GM23338 (cell line): Measurements from ENCODE around the gene KBTBD12. TPM values are rescaled to one million over a fixed set of nuclear protein-coding genes. Genes with fewer than 3 reads are reported as not detected.

Experiments used
- ATAC-seq: fragments of 200-7000 bp; cut with Tn5 transposase; 3 replicates; pipeline ENCODE4 v1.9.1; 2020
- DNase-seq: peaks from one replicate; pipeline ENCODE4 v3.0.0-alpha.2; 2015; ENCODE audit warnings: low spot score
- H2AFZ ChIP-seq: fragments of 200-600 bp; sonication (generic); 2 replicates; pipeline ENCODE4 v1.8.0; 2016; ENCODE audit warnings: antibody characterized with exemption, mild to moderate bottlenecking, moderate library complexity
- H3F3A ChIP-seq: fragments of 200-600 bp; sonication (generic); replicated peaks from 2 replicates; pipeline ENCODE4 v1.8.0; 2017; ENCODE audit warnings: antibody characterized with exemption, mixed run types, low read depth
- H3K27ac ChIP-seq: fragments of 200-600 bp; sonication (generic); 2 replicates; pipeline ENCODE4 v1.6.1; 2016; ENCODE audit warnings: low read depth
- H3K27me3 ChIP-seq: fragments of 200-600 bp; sonication (generic); 2 replicates; pipeline ENCODE4 v1.8.0; 2016; ENCODE audit warnings: mild to moderate bottlenecking, mixed run types, moderate library complexity; ENCODE audit not compliant: insufficient read depth
- H3K36me3 ChIP-seq: fragments of 200-600 bp; sonication (generic); 2 replicates; pipeline ENCODE4 v1.8.0; 2016; ENCODE audit warnings: mild to moderate bottlenecking; ENCODE audit not compliant: insufficient read depth
- H3K4me1 ChIP-seq: fragments of 200-600 bp; sonication (generic); 2 replicates; pipeline ENCODE4 v1.8.0; 2016; ENCODE audit warnings: mild to moderate bottlenecking, moderate library complexity; ENCODE audit not compliant: insufficient read depth
- H3K4me2 ChIP-seq: fragments of 200-600 bp; sonication (generic); 2 replicates; pipeline ENCODE4 v1.7.1; 2017; ENCODE audit warnings: mixed run types
- H3K4me3 ChIP-seq: fragments of 200-600 bp; sonication (generic); 2 replicates; pipeline ENCODE4 v1.6.1; 2016; ENCODE audit warnings: mixed run types
- H3K79me2 ChIP-seq: fragments of 200-600 bp; sonication (generic); replicated peaks from 2 replicates; pipeline ENCODE4 v1.8.0; 2017; ENCODE audit warnings: mild to moderate bottlenecking; ENCODE audit not compliant: insufficient read depth
- H3K9me2 ChIP-seq: fragments of 200-600 bp; sonication (generic); 2 replicates; pipeline ENCODE4 v1.8.0; 2017; ENCODE audit not compliant: insufficient read depth
- H4K20me1 ChIP-seq: fragments of 200-600 bp; sonication (generic); replicated peaks from 2 replicates; pipeline ENCODE4 v1.8.0; 2017; ENCODE audit warnings: mild to moderate bottlenecking; ENCODE audit not compliant: insufficient read depth
- H3K27ac Mint-ChIP-seq: 2 replicates; pipeline ENCODE4 v1.8.0; 2020; ENCODE audit warnings: inconsistent platforms, mild to moderate bottlenecking, moderate library complexity, mixed read lengths
- H3K27me3 Mint-ChIP-seq: 3 replicates; pipeline ENCODE4 v1.8.0; 2022; ENCODE audit warnings: low read depth, mild to moderate bottlenecking, moderate library complexity, mixed read lengths, inconsistent platforms; ENCODE audit not compliant: insufficient read depth, poor library complexity
- H3K36me3 Mint-ChIP-seq: 3 replicates; pipeline ENCODE4 v1.8.0; 2021; ENCODE audit warnings: low read depth, mild to moderate bottlenecking, inconsistent platforms, moderate library complexity, mixed read lengths
- H3K4me1 Mint-ChIP-seq: 3 replicates; pipeline ENCODE4 v1.8.0; 2020; ENCODE audit warnings: mild to moderate bottlenecking, inconsistent platforms, mixed read lengths
- H3K4me3 Mint-ChIP-seq: 3 replicates; pipeline ENCODE4 v1.8.0; 2021; ENCODE audit warnings: moderate library complexity, mild to moderate bottlenecking, inconsistent platforms, mixed read lengths
- H3K9me3 Mint-ChIP-seq: 3 replicates; pipeline ENCODE4 v1.8.0; 2020; ENCODE audit warnings: moderate library complexity, mild to moderate bottlenecking, inconsistent platforms, mixed read lengths
- ETS1 ChIP-seq: IDR thresholded peaks from 2 replicates; pipeline ENCODE4 v1.6.1; 2016; ENCODE audit warnings: antibody characterized with exemption
- EZH2phosphoT487 ChIP-seq: fragments of 200-600 bp; sonication (generic); IDR thresholded peaks from one replicate; pipeline ENCODE4 v1.8.1; 2018; ENCODE audit warnings: antibody characterized with exemption; ENCODE audit not compliant: unreplicated experiment
- REST ChIP-seq: IDR thresholded peaks from one replicate; pipeline ENCODE4 v1.6.1; 2018; ENCODE audit warnings: antibody characterized with exemption; ENCODE audit not compliant: unreplicated experiment
- ZNF462 ChIP-seq: fragments of 250-450 bp; sonication (Bioruptor Pico); IDR thresholded peaks from 2 replicates; pipeline ENCODE4 v1.5.0; 2020; ENCODE audit warnings: mild to moderate bottlenecking, moderate library complexity
- polyA plus RNA-seq: library from polyadenylated mRNA; unstranded; fragments of >200 nt; fragmentation: Nextera tagmentation; extraction: Ambion mirVana; gene quantifications from 2 replicates; pipeline ENCODE4 v1.2.1, GENCODE V29; 2016
- total RNA-seq: library from RNA; depleted of rRNA; stranded (reverse); fragments of >200 nt; shearing (Covaris generic); gene quantifications from 2 replicates; pipeline ENCODE4 v1.2.3, GENCODE V29; 2014

The KBTBD12 gene
- total and polyA plus RNA-seq, 2 experiments from 2014 or later = 0.53 to 0.69 TPM

GRCh38 chr3:127929818-127930413, 14.9 kb downstream of the KBTBD12 start:
- Mint-ChIP-seq H3K4me3 (no peak overlapping the region), H3K36me3 (no peaks in the 10 kb centered on the region), H3K27me3 (peaks cover 4% of the 10 kb centered on the region), H3K27ac (no peak overlapping the region), H3K9me3 (no peaks in the 10 kb centered on the region), H3K4me1 (no peaks in the 10 kb centered on the region)
- TF ChIP-seq ZNF462 = no peak
- TF ChIP-seq REST = no peak
- TF ChIP-seq EZH2phosphoT487 = no peak
- no peak for TF ChIP-seq ETS1
- no peaks in the 10 kb centered on the region for H3K36me3 ChIP-seq
- no peaks in the 10 kb centered on the region for H3K4me1 ChIP-seq
- no peaks in the 10 kb centered on the region for H3K9me2 ChIP-seq
- no peak overlapping the region for H3K4me3 ChIP-seq
- H3K27me3 ChIP-seq = no peaks in the 10 kb centered on the region
- ATAC-seq (no peak), DNase-seq (no peak)
- H3K27ac ChIP-seq = no peak overlapping the region
- no peaks in the 10 kb centered on the region for H3K79me2 ChIP-seq
- no peak overlapping the region for H2AFZ ChIP-seq
- H4K20me1 ChIP-seq = no peaks in the 10 kb centered on the region
- H3K4me2 ChIP-seq = no peak overlapping the region
- H3F3A ChIP-seq = no peaks in the 10 kb centered on the region
